K562 (cell line): ENCODE measurements around the gene LCP2. TPM values are rescaled to one million over a fixed set of nuclear protein-coding genes. Genes with fewer than 3 reads are reported as not detected.

Source experiments
- ARID1B ChIP-seq: fragments of 450-650 bp; IDR thresholded peaks from 2 replicates; pipeline ENCODE4 v1.6.1; 2016; ENCODE audit warnings: antibody characterized with exemption, mild to moderate bottlenecking, inconsistent platforms
- CBX3 ChIP-seq, 2 experiments: IDR thresholded peaks; 1 replicate in 1 of 2; 2 replicates in 1 of 2; pipeline ENCODE4 v1.6.1; 2012; ENCODE audit warnings: inconsistent platforms in 2 of 2, low read length in 2 of 2, borderline replicate concordance in 1 of 2, control low read depth in 1 of 2
- CREB1 ChIP-seq, 2 experiments: sonication (generic) in 1 of 2; formaldehyde crosslinking in 1 of 2; IDR thresholded peaks; 2 replicates each; pipeline versions ENCODE4 v1.6.1 to v1.8.0; 2012 to 2022; ENCODE audit warnings: inconsistent platforms in 1 of 2, mild to moderate bottlenecking in 1 of 2, missing genetic modification reagents in 1 of 2, moderate library complexity in 1 of 2
- DMBX1 ChIP-seq: fragments of 250-450 bp; sonication (Bioruptor Pico); IDR thresholded peaks from 2 replicates; pipeline ENCODE4 v1.8.0; 2022; ENCODE audit warnings: inconsistent platforms, mild to moderate bottlenecking, moderate library complexity, borderline replicate concordance
- EHMT2 ChIP-seq: fragments of 450-650 bp; IDR thresholded peaks from 2 replicates; pipeline ENCODE4 v1.6.1; 2018; ENCODE audit warnings: antibody characterized with exemption
- ETV1 ChIP-seq: fragments of 450-650 bp; conservative IDR thresholded peaks from 2 replicates; pipeline ENCODE4 v1.6.1; 2016; ENCODE audit warnings: missing genetic modification characterization, control low read depth, low read depth, missing compliant biosample characterization
- HDAC1 ChIP-seq, 2 experiments: fragments of 450-650 bp; IDR thresholded peaks; 2 replicates each; pipeline ENCODE4 v1.6.1; 2016 to 2017; ENCODE audit warnings: inconsistent platforms in 1 of 2, mild to moderate bottlenecking in 1 of 2, moderate library complexity in 1 of 2
- MBD2 ChIP-seq: sonication (generic); IDR thresholded peaks from 2 replicates; pipeline ENCODE4 v1.6.1; 2016; ENCODE audit warnings: low read depth, borderline replicate concordance
- MEF2D ChIP-seq: conservative IDR thresholded peaks from 2 replicates; pipeline ENCODE4 v1.6.1; 2016; ENCODE audit warnings: low read depth, missing genetic modification characterization, missing compliant biosample characterization
- NCOA4 ChIP-seq: fragments of 450-650 bp; IDR thresholded peaks from 2 replicates; pipeline ENCODE4 v1.6.1; 2018; ENCODE audit warnings: mild to moderate bottlenecking; ENCODE audit not compliant: partially characterized antibody
- RCOR1 ChIP-seq, 2 experiments: IDR thresholded peaks; 2 replicates each; pipeline ENCODE4 v1.6.1; 2012; ENCODE audit warnings: low read depth in 2 of 2, low read length in 2 of 2, borderline replicate concordance in 1 of 2, improper control_type of control experiment in 1 of 2
- SP1 ChIP-seq: sonication (generic); formaldehyde crosslinking; IDR thresholded peaks from 2 replicates; pipeline ENCODE4 v1.8.1; 2022; ENCODE audit warnings: mild to moderate bottlenecking, missing genetic modification reagents
- TAF1 ChIP-seq: IDR thresholded peaks from 2 replicates; pipeline ENCODE4 v1.6.1; 2011; ENCODE audit warnings: mild to moderate bottlenecking, low read length, moderate library complexity; ENCODE audit not compliant: insufficient read depth, control insufficient read depth, severe bottlenecking; ENCODE audit errors: extremely low read depth
- TAF9B ChIP-seq: fragments of 450-650 bp; IDR thresholded peaks from 2 replicates; pipeline ENCODE4 v1.6.1; 2018; ENCODE audit warnings: mild to moderate bottlenecking; ENCODE audit not compliant: partially characterized antibody
- TOE1 ChIP-seq, 2 experiments: fragments of 450-650 bp in 1 of 2; sonication (generic) in 1 of 2; formaldehyde crosslinking in 1 of 2; IDR thresholded peaks; 2 replicates each; pipeline versions ENCODE4 v1.7.1 to v1.8.0; 2016 to 2022; ENCODE audit warnings: borderline replicate concordance in 2 of 2, mild to moderate bottlenecking in 2 of 2, antibody characterized with exemption in 1 of 2, inconsistent platforms in 1 of 2, low read depth in 1 of 2, missing genetic modification reagents in 1 of 2, moderate library complexity in 1 of 2
- ZNF311 ChIP-seq: fragments of 250-450 bp; sonication (Bioruptor Pico); IDR thresholded peaks from 2 replicates; pipeline ENCODE4 v1.4.0; 2020; ENCODE audit warnings: mild to moderate bottlenecking, moderate library complexity
- ZNF449 ChIP-seq: fragments of 250-450 bp; sonication (Bioruptor Pico); IDR thresholded peaks from 2 replicates; pipeline ENCODE4 v1.8.0; 2022; ENCODE audit warnings: moderate library complexity, mild to moderate bottlenecking, inconsistent platforms
- ZZZ3 ChIP-seq: fragments of 450-650 bp; IDR thresholded peaks from 2 replicates; pipeline ENCODE4 v1.6.1; 2016; ENCODE audit warnings: antibody characterized with exemption, mild to moderate bottlenecking, moderate library complexity
- polyA plus RNA-seq, 8 experiments: library from polyadenylated mRNA; depleted of rRNA in 4 of 8; stranded (reverse) in 5 of 8; unstranded in 3 of 8; fragments of >200 nt; fragmentation: Nextera tagmentation in 2 of 8; fragmentation: Illumina TruSeq in 1 of 8; extraction: Ambion mirVana in 2 of 8; extraction: Trizol in 1 of 8; gene quantifications; 2 replicates each; pipeline versions ENCODE4 v1.2.1 to v1.2.3, GENCODE V29; 2011 to 2014; ENCODE audit warnings: inconsistent platforms in 1 of 8, missing spikeins in 1 of 8
- total RNA-seq, 7 experiments: library from RNA; depleted of rRNA in 6 of 7; stranded (reverse); fragments of >200 nt in 6 of 7; fragmentation: Illumina TruSeq in 2 of 7; extraction: Trizol in 2 of 7; gene quantifications; 2 replicates each; pipeline versions ENCODE4 v1.2.1 to v1.2.3, GENCODE V29; 2011 to 2021; ENCODE audit warnings: low replicate concordance in 1 of 7
- TF ChIP-seq, protein P1 (sequence below), 2 experiments: fragments of 450-650 bp in 1 of 2; sonication (generic) in 1 of 2; formaldehyde crosslinking; conservative IDR thresholded peaks; 2 replicates each; pipeline versions ENCODE4 v1.4.0 to v1.8.1; 2020 to 2022; ENCODE audit warnings: mild to moderate bottlenecking in 1 of 2, missing genetic modification reagents in 1 of 2
- TF ChIP-seq, protein P2 (sequence below): fragments of 250-450 bp; sonication (Bioruptor Pico); IDR thresholded peaks from 2 replicates; pipeline ENCODE4 v1.5.1; 2021; ENCODE audit warnings: mild to moderate bottlenecking

Gene LCP2
- total and polyA plus RNA-seq, 9 of the 15 experiments (the other 6 are each of a cell fraction or from before 2014, with no cell fraction given): 4.0 to 31.3 (median 14.6) TPM

GRCh38 chr5:170307575-170308465 is 10.2 kb upstream of the LCP2 start (continued):
- TF ChIP-seq ZZZ3 (no peak), HDAC1 (IDR thresholded peaks at IDR 0.05) (0 out of 4 replicates have a peak, but pooled peaks of 1 of the 2 experiments have one; percentile 16), RCOR1 (IDR thresholded peaks at IDR 0.05; ENCODE audit: borderline replicate concordance in 1 of 2, low read depth in 2 of 2, low read length in 2 of 2) (peak in 1 of 2 experiments; percentile 51; a peak in 1 of 4 replicates), TAF1 (peak; percentile 50), SP1 (CRISPR knock-in tag) (0 out of 2 replicates have a peak, but pooled peaks have one; percentile 39), ZNF311 (CRISPR knock-in tag) (0 out of 2 replicates have a peak, but pooled peaks have one; percentile 15), CBX3 (IDR thresholded peaks at IDR 0.05; ENCODE audit: borderline replicate concordance in 1 of 2, low read length in 2 of 2) (peak in 1 of 2 experiments; percentile 78; a peak in 1 of 3 replicates), CREB1 (IDR thresholded peaks at IDR 0.05) (peak; percentile 93), CREB1 (CRISPR knock-in tag; IDR thresholded peaks at IDR 0.05) (peak; percentile 92), TOE1 (IDR thresholded peaks at IDR 0.05; ENCODE audit: borderline replicate concordance) (peak; percentile 64; the same call in 1 of the 2 replicates), TOE1 (CRISPR knock-in tag; IDR thresholded peaks at IDR 0.05; ENCODE audit: borderline replicate concordance, low read depth) (no peak), MBD2 (no peak), ZNF449 (no peak), TAF9B (peak; percentile 60), ARID1B (peak; percentile 46), NCOA4 (no peak), ETV1 (tag) (no peak), EHMT2 (0 out of 2 replicates have a peak, but pooled peaks have one; percentile 56), DMBX1 (CRISPR knock-in tag) (peak; percentile 90; the same call in 1 of the 2 replicates), MEF2D (tag) (peak; percentile 53; the same call in 1 of the 2 replicates)
- TF ChIP-seq, protein P1, sequence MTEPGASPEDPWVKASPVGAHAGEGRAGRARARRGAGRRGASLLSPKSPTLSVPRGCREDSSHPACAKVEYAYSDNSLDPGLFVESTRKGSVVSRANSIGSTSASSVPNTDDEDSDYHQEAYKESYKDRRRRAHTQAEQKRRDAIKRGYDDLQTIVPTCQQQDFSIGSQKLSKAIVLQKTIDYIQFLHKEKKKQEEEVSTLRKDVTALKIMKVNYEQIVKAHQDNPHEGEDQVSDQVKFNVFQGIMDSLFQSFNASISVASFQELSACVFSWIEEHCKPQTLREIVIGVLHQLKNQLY (CRISPR knock-in tag; conservative IDR thresholded peaks at IDR 0.05): no peak
- TF ChIP-seq, protein P2, sequence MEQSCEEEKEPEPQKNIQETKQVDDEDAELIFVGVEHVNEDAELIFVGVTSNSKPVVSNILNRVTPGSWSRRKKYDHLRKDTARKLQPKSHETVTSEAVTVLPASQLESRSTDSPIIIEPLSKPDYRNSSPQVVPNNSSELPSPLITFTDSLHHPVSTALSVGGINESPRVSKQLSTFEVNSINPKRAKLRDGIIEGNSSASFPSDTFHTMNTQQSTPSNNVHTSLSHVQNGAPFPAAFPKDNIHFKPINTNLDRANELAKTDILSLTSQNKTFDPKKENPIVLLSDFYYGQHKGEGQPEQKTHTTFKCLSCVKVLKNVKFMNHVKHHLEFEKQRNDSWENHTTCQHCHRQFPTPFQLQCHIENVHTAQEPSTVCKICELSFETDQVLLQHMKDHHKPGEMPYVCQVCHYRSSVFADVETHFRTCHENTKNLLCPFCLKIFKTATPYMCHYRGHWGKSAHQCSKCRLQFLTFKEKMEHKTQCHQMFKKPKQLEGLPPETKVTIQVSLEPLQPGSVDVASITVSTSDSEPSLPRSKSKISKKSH: no peak
